Neuronal stem cell (in vitro differentiated cells): ENCODE results near the gene VDAC1.

Experiments
- DNase-seq: peaks from one replicate; pipeline ENCODE4 v3.0.0-alpha.2; 2013; ENCODE audit warnings: low spot score
- H2AFZ ChIP-seq: one replicate; pipeline ENCODE4 v1.6.1; 2013; ENCODE audit warnings: mild to moderate bottlenecking, low read length, inconsistent platforms
- H2AK5ac ChIP-seq: 2 replicates; pipeline ENCODE4 v1.6.1; 2013; ENCODE audit warnings: low read depth, mild to moderate bottlenecking, inconsistent platforms, low read length, moderate library complexity, mixed read lengths
- H2BK120ac ChIP-seq: 2 replicates; pipeline ENCODE4 v1.6.1; 2013; ENCODE audit warnings: low read depth, mild to moderate bottlenecking, inconsistent platforms, low read length, moderate library complexity, mixed read lengths
- H2BK12ac ChIP-seq: one replicate; pipeline ENCODE4 v1.6.1; 2013; ENCODE audit warnings: low read length, inconsistent platforms
- H2BK15ac ChIP-seq: 2 replicates; pipeline ENCODE4 v1.6.1; 2013; ENCODE audit warnings: mild to moderate bottlenecking, low read length, inconsistent platforms, mixed read lengths
- H2BK5ac ChIP-seq: one replicate; pipeline ENCODE4 v1.6.1; 2013; ENCODE audit warnings: inconsistent platforms, mild to moderate bottlenecking, low read length, moderate library complexity
- H3K14ac ChIP-seq: one replicate; pipeline ENCODE4 v1.6.1; 2013; ENCODE audit warnings: low read length, inconsistent platforms
- H3K18ac ChIP-seq: 2 replicates; pipeline ENCODE4 v1.6.1; 2013; ENCODE audit warnings: low read length, inconsistent platforms
- H3K23ac ChIP-seq: 2 replicates; pipeline ENCODE4 v1.6.1; 2013; ENCODE audit warnings: low read depth, mild to moderate bottlenecking, mixed read lengths, low read length, inconsistent platforms; ENCODE audit not compliant: poor library complexity
- H3K27ac ChIP-seq: replicated peaks from 3 replicates; pipeline ENCODE4 v1.5.1; 2013; ENCODE audit warnings: low read length, inconsistent platforms
- H3K27me3 ChIP-seq, 3 experiments: 2 replicates each; pipeline ENCODE4 v1.6.1; 2013; ENCODE audit warnings: low read length in 3 of 3, mild to moderate bottlenecking in 2 of 3, inconsistent platforms in 1 of 3, low read depth in 1 of 3, mixed read lengths in 1 of 3, moderate library complexity in 1 of 3; ENCODE audit not compliant: control insufficient read depth in 3 of 3, insufficient read depth in 3 of 3
- H3K36me3 ChIP-seq, 2 donors: replicated peaks in 1 of 2; 2 replicates each; pipeline ENCODE4 v1.6.1; 2013; ENCODE audit warnings: low read length in 2 of 2; ENCODE audit not compliant: control insufficient read depth in 2 of 2, insufficient read depth in 2 of 2
- H3K4ac ChIP-seq: 2 replicates; pipeline ENCODE4 v1.6.1; 2013; ENCODE audit warnings: inconsistent platforms, mild to moderate bottlenecking, low read length, moderate library complexity
- H3K4me1 ChIP-seq, 2 donors: 1 replicate in 1 of 2; 2 replicates in 1 of 2; pipeline ENCODE4 v1.6.1; 2013; ENCODE audit warnings: low read length in 2 of 2, low read depth in 1 of 2; ENCODE audit not compliant: control insufficient read depth in 2 of 2, insufficient read depth in 1 of 2
- H3K4me2 ChIP-seq: one replicate; pipeline ENCODE4 v1.6.1; 2013; ENCODE audit warnings: mild to moderate bottlenecking, low read length, inconsistent platforms; ENCODE audit not compliant: insufficient read depth, poor library complexity, severe bottlenecking
- H3K4me3 ChIP-seq, 2 donors: 2 replicates each; pipeline ENCODE4 v1.5.1; 2013; ENCODE audit warnings: low read length in 2 of 2, mild to moderate bottlenecking in 2 of 2, inconsistent platforms in 1 of 2, moderate library complexity in 1 of 2
- H3K79me1 ChIP-seq: one replicate; pipeline ENCODE4 v1.6.1; 2013; ENCODE audit warnings: low read depth, mild to moderate bottlenecking, inconsistent platforms, low read length, moderate library complexity
- H3K9ac ChIP-seq: one replicate; pipeline ENCODE4 v1.6.1; 2013; ENCODE audit warnings: mild to moderate bottlenecking, low read depth, low read length, inconsistent platforms; ENCODE audit not compliant: poor library complexity
- H3K9me3 ChIP-seq, 2 donors: replicated peaks in 1 of 2; 2 replicates each; pipeline versions ENCODE3 to v1.6.1; 2013; ENCODE audit warnings: low read length in 2 of 2, mild to moderate bottlenecking in 2 of 2, inconsistent platforms in 1 of 2, low read depth in 1 of 2, mixed read lengths in 1 of 2, moderate library complexity in 1 of 2; ENCODE audit not compliant: control insufficient read depth in 2 of 2, insufficient read depth in 1 of 2
- H4K8ac ChIP-seq: one replicate; pipeline ENCODE4 v1.6.1; 2013; ENCODE audit warnings: low read depth, mild to moderate bottlenecking, inconsistent platforms, low read length, moderate library complexity
- H4K91ac ChIP-seq: one replicate; pipeline ENCODE4 v1.6.1; 2013; ENCODE audit warnings: low read length, low read depth, mild to moderate bottlenecking, inconsistent platforms; ENCODE audit not compliant: poor library complexity
- WGBS, 2 donors: extraction: QIAGEN DNeasy Blood & Tissue Kit; methylation state at CpG; one replicate each; pipeline ENCODE4 v1.1.7; 2013; ENCODE audit warnings: missing lambda C conversion rate in 2 of 2, mixed read lengths in 1 of 2; ENCODE audit not compliant: insufficient read length in 2 of 2, insufficient replicate concordance in 1 of 2; ENCODE audit errors: extremely low coverage in 2 of 2; 5-methylcytosine and 5-hydroxymethylcytosine counted together

Gene VDAC1

GRCh38 chr5:133942614-133943474, 61.9 kb downstream of the VDAC1 start:
- DNase-seq: no peak
- Histone ChIP-seq H4K91ac (no peak overlapping the region), H2AK5ac (peak overlapping the region; percentile 64), H2BK12ac (no peak overlapping the region), H3K27me3 (peaks cover 0 to 14% (median 0%) of the 10 kb centered on the region in 3 experiments), H2BK5ac (no peak overlapping the region), H2BK120ac (peak overlapping the region; percentile 36), H3K23ac (no peak overlapping the region), H4K8ac (no peak overlapping the region), H3K36me3 (no peaks in the 10 kb centered on the region), H3K18ac (peak overlapping the region; percentile 84), H3K27ac (no peak overlapping the region), H3K9ac (no peak overlapping the region), H3K4ac (no peak overlapping the region), H3K4me3 (no peak overlapping the region), H3K4me1 (peaks cover 0 to 1% of the 10 kb centered on the region in 2 donors), H3K9me3 (no peaks in the 10 kb centered on the region), H2BK15ac (peak overlapping the region; percentile 78), H3K79me1 (no peaks in the 10 kb centered on the region), H2AFZ (no peak overlapping the region), H3K14ac (no peak overlapping the region), H3K4me2 (no peak overlapping the region)
- WGBS, 2 donors: no CpG with 5 or more reads among the region's 11 CpGs

GRCh38 chr5:133941456-133942196, 63.1 kb downstream of the VDAC1 start:
- Histone ChIP-seq H3K4ac (no peak overlapping the region), H3K4me3 (no peak overlapping the region), H2BK5ac (no peak overlapping the region), H2BK15ac (no peak overlapping the region), H3K9me3 (no peaks in the 10 kb centered on the region), H3K4me2 (no peak overlapping the region), H4K8ac (no peak overlapping the region), H2BK12ac (no peak overlapping the region), H3K36me3 (no peaks in the 10 kb centered on the region), H2AFZ (no peak overlapping the region), H3K18ac (no peak overlapping the region), H2AK5ac (no peak overlapping the region), H3K27me3 (peaks cover 0 to 11% (median 0%) of the 10 kb centered on the region in 3 experiments), H4K91ac (no peak overlapping the region), H2BK120ac (no peak overlapping the region), H3K79me1 (no peaks in the 10 kb centered on the region), H3K23ac (no peak overlapping the region), H3K14ac (no peak overlapping the region), H3K4me1 (peaks cover 0 to 1% of the 10 kb centered on the region in 2 donors), H3K27ac (no peak overlapping the region), H3K9ac (no peak overlapping the region)
- WGBS, 2 donors: no CpG with 5 or more reads among the region's 8 CpGs
- no peak for DNase-seq

- no peak overlapping the region for H4K8ac ChIP-seq
- no peak overlapping the region for H3K4ac ChIP-seq
- no peaks in the 10 kb centered on the region for H3K36me3 ChIP-seq
- no peak overlapping the region for H3K18ac ChIP-seq
- no peak overlapping the region for H2BK120ac ChIP-seq
- no peak for DNase-seq
- no peaks in the 10 kb centered on the region for H3K9me3 ChIP-seq
- H3K14ac ChIP-seq: no peak overlapping the region
- no peak overlapping the region for H2BK12ac ChIP-seq
- H3K27me3 ChIP-seq: peaks cover 0 to 11% (median 0%) of the 10 kb centered on the region in 3 experiments
- no CpG with 5 or more reads among the region's 3 CpGs for WGBS, 2 donors
- H3K9ac ChIP-seq: no peak overlapping the region
- no peak overlapping the region for H3K23ac ChIP-seq
- H3K4me2 ChIP-seq: no peak overlapping the region
- no peak overlapping the region for H3K27ac ChIP-seq
- no peak overlapping the region for H2BK5ac ChIP-seq
- H2AFZ ChIP-seq: no peak overlapping the region
- no peak overlapping the region for H4K91ac ChIP-seq
- no peaks in the 10 kb centered on the region for H3K79me1 ChIP-seq
- no peak overlapping the region for H2BK15ac ChIP-seq
- H3K4me3 ChIP-seq: no peak overlapping the region
- peaks cover 0 to 1% of the 10 kb centered on the region in 2 donors for H3K4me1 ChIP-seq
- no peak overlapping the region for H2AK5ac ChIP-seq
Observed at GRCh38 chr5:133939668-133940067, 65.1 kb downstream of the VDAC1 start.

- Histone ChIP-seq H3K14ac (no peak overlapping the region), H2BK12ac (no peak overlapping the region), H4K91ac (no peak overlapping the region), H2AFZ (no peak overlapping the region), H3K36me3 (no peaks in the 10 kb centered on the region), H3K9me3 (no peaks in the 10 kb centered on the region), H2BK5ac (no peak overlapping the region), H3K9ac (no peak overlapping the region), H3K4me3 (no peak overlapping the region), H2AK5ac (no peak overlapping the region), H3K4ac (no peak overlapping the region), H2BK120ac (no peak overlapping the region), H3K4me2 (no peak overlapping the region), H3K27me3 (peaks cover 0 to 11% (median 2%) of the 10 kb centered on the region in 3 experiments), H2BK15ac (no peak overlapping the region), H3K4me1 (peaks cover 0 to 1% of the 10 kb centered on the region in 2 donors), H3K23ac (no peak overlapping the region), H3K27ac (no peak overlapping the region), H3K79me1 (no peaks in the 10 kb centered on the region), H3K18ac (no peak overlapping the region), H4K8ac (no peak overlapping the region)
- DNase-seq: no peak
- WGBS, 2 donors: no CpG with 5 or more reads among the region's 3 CpGs
Observed at GRCh38 chr5:133938929-133939328, 65.8 kb downstream of the VDAC1 start.
